BJ (cell line): ENCODE results near the gene CHRNB2. TPM values are rescaled to one million over a fixed set of nuclear protein-coding genes. Genes with fewer than 3 reads are reported as not detected.

Source experiments
- CTCF ChIA-PET: fragments of 350-600 bp; formaldehyde crosslinking; extraction: SDS; loops from one replicate; lab custom pipeline; 2021; ENCODE audit warnings: antibody characterized with exemption, inconsistent platforms; lab: Yijun Ruan, JAX
- POLR2A ChIA-PET: fragments of 300-600 bp; sonication (Branson Sonifier 250); formaldehyde crosslinking; extraction: SDS; loops from one replicate; lab custom pipeline; 2021; ENCODE audit warnings: antibody characterized with exemption; lab: Charles Lee
- DNase-seq: peaks from one replicate; pipeline ENCODE4 v3.0.0-alpha.2; 2011; ENCODE audit warnings: low read depth
- H3K27me3 ChIP-seq: 2 replicates; pipeline ENCODE4 v1.6.0; 2011; ENCODE audit warnings: low read length; ENCODE audit not compliant: control insufficient read depth, insufficient read depth
- H3K36me3 ChIP-seq: 2 replicates; pipeline ENCODE4 v1.5.1; 2011; ENCODE audit warnings: low read length; ENCODE audit not compliant: control insufficient read depth, insufficient read depth
- H3K4me3 ChIP-seq: 2 replicates; pipeline ENCODE4 v1.5.1; 2011; ENCODE audit warnings: low read depth, mild to moderate bottlenecking, control low read depth, low read length
- polyA minus RNA-seq: library from RNA; depleted of rRNA, polyadenylated mRNA; stranded (reverse); fragments of >200 nt; gene quantifications from 2 replicates; pipeline ENCODE4 v1.2.3, GENCODE V29; 2011; rRNA and poly(A)+ RNA removed
- polyA plus RNA-seq: library from polyadenylated mRNA; depleted of rRNA; stranded (reverse); fragments of >200 nt; gene quantifications from 2 replicates; pipeline ENCODE4 v1.2.3, GENCODE V29; 2011; rRNA removed
- TF ChIP-seq, protein P1 (sequence below): IDR thresholded peaks from 2 replicates; pipeline ENCODE4 v1.5.1; 2011; ENCODE audit warnings: low read depth, mild to moderate bottlenecking, control low read depth, inconsistent platforms, low read length, moderate library complexity; ENCODE audit not compliant: insufficient read depth

CHRNB2 gene, protein sequence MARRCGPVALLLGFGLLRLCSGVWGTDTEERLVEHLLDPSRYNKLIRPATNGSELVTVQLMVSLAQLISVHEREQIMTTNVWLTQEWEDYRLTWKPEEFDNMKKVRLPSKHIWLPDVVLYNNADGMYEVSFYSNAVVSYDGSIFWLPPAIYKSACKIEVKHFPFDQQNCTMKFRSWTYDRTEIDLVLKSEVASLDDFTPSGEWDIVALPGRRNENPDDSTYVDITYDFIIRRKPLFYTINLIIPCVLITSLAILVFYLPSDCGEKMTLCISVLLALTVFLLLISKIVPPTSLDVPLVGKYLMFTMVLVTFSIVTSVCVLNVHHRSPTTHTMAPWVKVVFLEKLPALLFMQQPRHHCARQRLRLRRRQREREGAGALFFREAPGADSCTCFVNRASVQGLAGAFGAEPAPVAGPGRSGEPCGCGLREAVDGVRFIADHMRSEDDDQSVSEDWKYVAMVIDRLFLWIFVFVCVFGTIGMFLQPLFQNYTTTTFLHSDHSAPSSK
- polyA plus RNA-seq (0.06 TPM in 2 replicates), polyA minus RNA-seq (0.05 TPM in 1 of 2 replicates, not detected in the other)

DNA sequence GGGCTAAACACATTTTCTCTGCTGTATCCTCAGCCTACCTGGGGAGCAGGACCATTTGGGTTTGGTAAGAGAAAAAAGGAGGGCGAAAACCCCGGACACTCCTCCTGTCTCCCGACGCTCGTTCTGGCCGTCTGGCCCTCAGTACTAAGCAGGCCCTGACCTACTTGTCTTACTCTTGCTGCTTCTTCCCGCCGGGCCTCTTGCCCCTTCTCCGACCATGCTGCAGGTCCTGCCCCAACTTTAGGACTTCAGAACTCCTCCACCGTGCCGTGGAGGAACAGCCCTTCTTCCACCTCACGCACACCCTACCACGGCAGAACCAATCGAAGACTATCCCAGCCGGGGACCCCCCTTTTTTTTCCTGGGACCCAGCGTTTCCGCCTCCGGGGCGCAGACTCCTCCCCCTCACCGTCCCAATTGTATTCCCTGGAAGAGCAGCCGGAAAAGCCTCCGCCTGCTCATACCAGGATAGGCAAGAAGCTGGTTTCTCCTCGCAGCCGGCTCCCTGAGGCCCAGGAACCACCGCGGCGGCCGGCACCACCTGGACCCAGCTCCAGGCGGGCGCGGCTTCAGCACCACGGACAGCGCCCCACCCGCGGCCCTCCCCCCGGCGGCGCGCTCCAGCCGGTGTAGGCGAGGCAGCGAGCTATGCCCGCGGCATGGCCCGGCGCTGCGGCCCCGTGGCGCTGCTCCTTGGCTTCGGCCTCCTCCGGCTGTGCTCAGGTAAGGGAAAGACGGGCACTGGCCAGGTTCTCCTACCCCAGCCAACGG, at the start of gene CHRNB2:
Gene CHRNB2, plus strand, starts transcription at position 393 of the 771 bp plus-strand sequence. Its CDS starts 267 bp downstream, at position 660.
- no peak within 1 kb of the TSS for H3K4me3 ChIP-seq
- ChIA-PET CTCF (interaction anchor here (0.6 to 1.6 kb wide), 5 partner anchors 13 to 517 kb away, joined by 3 to 4 read pairs (median 3); no protein-coding TSS in a partner anchor), POLR2A (interaction anchor here (0.8 kb wide), 1 partner anchor 28 kb away, joined by 3 read pairs; no protein-coding TSS in a partner anchor)
- DNase-seq = no peak
- TF ChIP-seq, protein P1, sequence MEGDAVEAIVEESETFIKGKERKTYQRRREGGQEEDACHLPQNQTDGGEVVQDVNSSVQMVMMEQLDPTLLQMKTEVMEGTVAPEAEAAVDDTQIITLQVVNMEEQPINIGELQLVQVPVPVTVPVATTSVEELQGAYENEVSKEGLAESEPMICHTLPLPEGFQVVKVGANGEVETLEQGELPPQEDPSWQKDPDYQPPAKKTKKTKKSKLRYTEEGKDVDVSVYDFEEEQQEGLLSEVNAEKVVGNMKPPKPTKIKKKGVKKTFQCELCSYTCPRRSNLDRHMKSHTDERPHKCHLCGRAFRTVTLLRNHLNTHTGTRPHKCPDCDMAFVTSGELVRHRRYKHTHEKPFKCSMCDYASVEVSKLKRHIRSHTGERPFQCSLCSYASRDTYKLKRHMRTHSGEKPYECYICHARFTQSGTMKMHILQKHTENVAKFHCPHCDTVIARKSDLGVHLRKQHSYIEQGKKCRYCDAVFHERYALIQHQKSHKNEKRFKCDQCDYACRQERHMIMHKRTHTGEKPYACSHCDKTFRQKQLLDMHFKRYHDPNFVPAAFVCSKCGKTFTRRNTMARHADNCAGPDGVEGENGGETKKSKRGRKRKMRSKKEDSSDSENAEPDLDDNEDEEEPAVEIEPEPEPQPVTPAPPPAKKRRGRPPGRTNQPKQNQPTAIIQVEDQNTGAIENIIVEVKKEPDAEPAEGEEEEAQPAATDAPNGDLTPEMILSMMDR = no peak
- H3K27me3 ChIP-seq = peaks cover 9% of the 10 kb centered on the region
- H3K36me3 ChIP-seq = no peaks in the 10 kb centered on the region

GRCh38 chr1:154519591-154519991, 48.0 kb upstream of the CHRNB2 start:
- H3K27me3 ChIP-seq = peaks cover 23% of the 10 kb centered on the region
- CTCF ChIA-PET = no interaction called here

GRCh38 chr1:154520333-154520732, 47.2 kb upstream of the CHRNB2 start:
- POLR2A ChIA-PET = no interaction called here
- Histone ChIP-seq H3K4me3 (no peak overlapping the region), H3K36me3 (no peaks in the 10 kb centered on the region), H3K27me3 (peaks cover 23% of the 10 kb centered on the region)
- CTCF ChIA-PET = interaction anchor here (1.6 kb wide), 1 partner anchor 41 kb away, joined by 3 read pairs; no protein-coding TSS in a partner anchor
- no peak for DNase-seq
- TF ChIP-seq, protein P1 = no peak

More at GRCh38 chr1:154519591-154519991, 48.0 kb upstream of the CHRNB2 start:
- TF ChIP-seq, protein P1 = no peak
- Histone ChIP-seq H3K4me3 (no peak overlapping the region), H3K36me3 (no peaks in the 10 kb centered on the region)
- POLR2A ChIA-PET = no interaction called here
- no peak for DNase-seq

GRCh38 chr1:154521695-154522094, 45.9 kb upstream of the CHRNB2 start:
- H3K36me3 ChIP-seq = no peaks in the 10 kb centered on the region
- no peak overlapping the region for H3K4me3 ChIP-seq
- CTCF ChIA-PET = interaction anchor here (0.6 to 0.8 kb wide), 2 partner anchors 35 to 67 kb away, joined by 3 to 4 read pairs; no protein-coding TSS in a partner anchor
- POLR2A ChIA-PET = no interaction called here
- TF ChIP-seq, protein P1 = no peak
- no peak for DNase-seq
- H3K27me3 ChIP-seq = peaks cover 22% of the 10 kb centered on the region

- POLR2A ChIA-PET = no interaction called here
- Histone ChIP-seq H3K36me3 (no peaks in the 10 kb centered on the region), H3K4me3 (no peak overlapping the region), H3K27me3 (peaks cover 15% of the 10 kb centered on the region)
- no peak for DNase-seq
- CTCF ChIA-PET = interaction anchor here (0.7 to 1.2 kb wide), 2 partner anchors 9 to 22 kb away, joined by 3 to 4 read pairs; no protein-coding TSS in a partner anchor
- TF ChIP-seq, protein P1 = no peak
Observed at GRCh38 chr1:154524881-154525280, 42.7 kb upstream of the CHRNB2 start.
